Thymus (tissue), 11 donors: Measurements from ENCODE around the gene ADAMTS20. TPM values are rescaled to one million over a fixed set of nuclear protein-coding genes. Genes with fewer than 3 reads are reported as not detected.
"Not testable (repeated sequence)": the region's sequence is repeated elsewhere in the genome, so short reads cannot be mapped to it uniquely, and the experiment has no call there.

Experiments used
- DNase-seq, 9 donors: peaks; one replicate each; pipeline ENCODE4 v3.0.0-alpha.2; 2013; ENCODE audit warnings: low spot score in 9 of 9, low read depth in 6 of 9, missing footprints in 1 of 9
- H3K27ac ChIP-seq, 2 donors: one replicate each; pipeline ENCODE4 v1.5.1; 2013; ENCODE audit warnings: control low read depth in 1 of 2, low read depth in 1 of 2, low read length in 1 of 2, mild to moderate bottlenecking in 1 of 2, moderate library complexity in 1 of 2
- H3K27me3 ChIP-seq, 2 donors: one replicate each; pipeline ENCODE4 v1.5.1; 2013; ENCODE audit warnings: low read length in 1 of 2; ENCODE audit not compliant: control insufficient read depth in 2 of 2, insufficient read depth in 1 of 2
- H3K36me3 ChIP-seq, 2 donors: one replicate each; pipeline ENCODE4 v1.5.1; 2013; ENCODE audit warnings: low read length in 1 of 2, mild to moderate bottlenecking in 1 of 2, moderate library complexity in 1 of 2; ENCODE audit not compliant: control insufficient read depth in 2 of 2, insufficient read depth in 2 of 2
- H3K4me1 ChIP-seq, 2 donors: one replicate each; pipeline ENCODE4 v1.5.1; 2013; ENCODE audit warnings: low read length in 2 of 2; ENCODE audit not compliant: control insufficient read depth in 2 of 2, insufficient read depth in 2 of 2
- H3K4me3 ChIP-seq, 2 donors: one replicate each; pipeline ENCODE4 v1.5.1; 2013; ENCODE audit warnings: low read length in 2 of 2, control low read depth in 1 of 2, mild to moderate bottlenecking in 1 of 2
- H3K9me3 ChIP-seq, 2 donors: one replicate each; pipeline ENCODE4 v1.5.1; 2013; ENCODE audit warnings: low read length in 1 of 2, mild to moderate bottlenecking in 1 of 2; ENCODE audit not compliant: control insufficient read depth in 2 of 2, insufficient read depth in 1 of 2
- WGBS: extraction: QIAGEN DNeasy Blood & Tissue Kit; methylation state at CpG from one replicate; pipeline ENCODE4 v1.1.7; 2013; 5-methylcytosine and 5-hydroxymethylcytosine counted together
- polyA plus RNA-seq: library from polyadenylated mRNA; stranded (reverse); fragments of 200-250 nt; gene quantifications from one replicate; pipeline ENCODE4 v1.2.3, GENCODE V29; 2013
- total RNA-seq: library from RNA; stranded (reverse); fragments of 120-200 nt; gene quantifications from one replicate; pipeline ENCODE4 v1.2.4, GENCODE V29; 2013
- donor health status: healthy.

Gene ADAMTS20
- total and polyA plus RNA-seq, 2 donors, result under 0.01 to 0.09 TPM

- Histone ChIP-seq H3K27ac (no peak overlapping the region), H3K27me3 (no peaks in the 10 kb centered on the region), H3K4me3 (no peak overlapping the region), H3K4me1 (no peaks in the 10 kb centered on the region), H3K36me3 (no peaks in the 10 kb centered on the region), H3K9me3 (no peaks in the 10 kb centered on the region)
- WGBS, result 96% methylated on average over 1 of the region's 1 CpG
- no peak for DNase-seq
These were observed 194.9 kb downstream of the ADAMTS20 start for GRCh38 chr12:43357141-43357540.

DNA sequence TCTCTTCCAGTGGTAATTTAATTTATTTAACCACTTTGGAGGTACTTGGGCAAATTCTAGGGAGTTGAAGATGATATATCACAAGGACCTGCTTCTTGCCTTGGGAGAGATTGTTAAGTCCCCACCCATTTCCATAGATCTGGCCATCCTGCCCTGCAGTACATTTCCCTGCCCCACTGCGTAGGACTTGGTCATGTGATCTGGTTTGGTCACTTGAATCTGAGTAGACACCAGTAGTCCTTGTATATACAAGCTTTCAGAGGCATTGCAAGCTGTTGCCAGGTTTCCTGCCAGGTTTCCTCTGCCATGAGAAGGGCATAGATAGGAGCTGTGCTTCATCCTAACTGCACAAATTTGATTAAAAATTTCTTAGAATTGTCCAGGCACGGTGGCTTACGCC lies 200.0 kb downstream of the ADAMTS20 start:
- Histone ChIP-seq H3K4me3 (no peak overlapping the region), H3K27me3 (no peaks in the 10 kb centered on the region), H3K9me3 (no peaks in the 10 kb centered on the region), H3K4me1 (no peaks in the 10 kb centered on the region), H3K36me3 (no peaks in the 10 kb centered on the region), H3K27ac (no peak overlapping the region)
- no peak for DNase-seq
- 69% methylated on average over 3 of the region's 3 CpGs for WGBS

GRCh38 chr12:43349863-43350262 lies 202.1 kb downstream of the ADAMTS20 start:
- no peak for DNase-seq

DNA sequence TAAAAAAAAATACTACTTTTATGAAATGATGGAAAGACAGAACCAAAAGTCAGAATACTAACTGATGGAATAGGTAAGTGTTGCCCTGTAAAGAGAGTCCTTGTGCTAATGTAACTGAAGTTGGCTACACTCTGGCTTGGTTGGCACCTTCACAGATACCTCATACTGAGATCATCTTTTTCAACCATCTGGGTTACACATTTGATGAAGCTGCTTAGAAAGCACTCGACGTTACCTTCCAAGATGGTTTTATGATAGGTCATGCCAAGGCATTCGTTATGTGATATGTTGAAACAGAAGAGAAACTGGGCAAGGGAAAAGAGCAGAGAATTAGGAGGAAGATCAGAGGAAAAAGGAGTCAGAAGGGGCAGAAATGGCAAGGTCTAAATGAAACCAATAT lies 203.8 kb downstream of the ADAMTS20 start:
- no peaks in the 10 kb centered on the region for H3K36me3 ChIP-seq
- H3K4me1 ChIP-seq, result no peaks in the 10 kb centered on the region
- WGBS, result 91% methylated on average over 3 of the region's 3 CpGs
- no peak overlapping the region for H3K27ac ChIP-seq
- no peak for DNase-seq
- H3K27me3 ChIP-seq, result no peaks in the 10 kb centered on the region
- H3K4me3 ChIP-seq, result no peak overlapping the region
- H3K9me3 ChIP-seq, result peaks cover 0 to 7% of the 10 kb centered on the region in 2 donors

More at GRCh38 chr12:43349863-43350262, 202.1 kb downstream of the ADAMTS20 start:
- no peaks in the 10 kb centered on the region for H3K27me3 ChIP-seq
- peaks cover 0 to 3% of the 10 kb centered on the region in 2 donors for H3K9me3 ChIP-seq
- H3K4me3 ChIP-seq, result no peak overlapping the region
- H3K36me3 ChIP-seq, result no peaks in the 10 kb centered on the region
- H3K4me1 ChIP-seq, result no peaks in the 10 kb centered on the region
- 87% methylated on average over 2 of the region's 2 CpGs for WGBS
- H3K27ac ChIP-seq, result no peak overlapping the region

DNA sequence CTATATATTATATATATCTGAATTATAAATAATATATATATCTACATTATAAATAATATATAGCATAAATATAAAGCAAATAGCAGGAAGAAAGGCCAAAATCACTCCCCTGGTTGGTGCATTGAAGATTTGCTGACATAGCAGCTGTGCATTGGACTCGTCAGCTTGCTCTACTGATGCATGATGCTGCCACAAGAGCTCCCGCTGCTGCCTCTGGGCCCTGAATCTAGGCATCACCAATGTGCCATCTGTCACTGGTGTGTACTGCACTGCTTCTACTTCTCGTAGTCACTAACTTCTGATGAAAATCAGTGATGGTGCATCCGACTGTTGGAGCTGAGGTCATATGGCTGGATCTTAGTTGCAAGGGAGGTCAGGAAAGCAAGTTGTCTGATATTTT lies 205.0 kb downstream of the ADAMTS20 start:
- Histone ChIP-seq H3K4me1 (no peaks in the 10 kb centered on the region), H3K27me3 (no peaks in the 10 kb centered on the region), H3K9me3 (peaks cover 0 to 7% of the 10 kb centered on the region in 2 donors), H3K27ac (no peak overlapping the region), H3K4me3 (no peak overlapping the region), H3K36me3 (no peaks in the 10 kb centered on the region)
- DNase-seq, result no peak
- WGBS, result 95% methylated on average over 4 of the region's 4 CpGs

GRCh38 chr12:43345023-43345422 lies 207.0 kb downstream of the ADAMTS20 start:
- WGBS, result 38% methylated on average over 1 of the region's 1 CpG
- Histone ChIP-seq H3K4me1 (no peaks in the 10 kb centered on the region), H3K27me3 (no peaks in the 10 kb centered on the region), H3K9me3 (peaks cover 0 to 7% of the 10 kb centered on the region in 2 donors), H3K36me3 (no peaks in the 10 kb centered on the region), H3K27ac (no peak overlapping the region), H3K4me3 (no peak overlapping the region)
- DNase-seq, result no peak

DNA sequence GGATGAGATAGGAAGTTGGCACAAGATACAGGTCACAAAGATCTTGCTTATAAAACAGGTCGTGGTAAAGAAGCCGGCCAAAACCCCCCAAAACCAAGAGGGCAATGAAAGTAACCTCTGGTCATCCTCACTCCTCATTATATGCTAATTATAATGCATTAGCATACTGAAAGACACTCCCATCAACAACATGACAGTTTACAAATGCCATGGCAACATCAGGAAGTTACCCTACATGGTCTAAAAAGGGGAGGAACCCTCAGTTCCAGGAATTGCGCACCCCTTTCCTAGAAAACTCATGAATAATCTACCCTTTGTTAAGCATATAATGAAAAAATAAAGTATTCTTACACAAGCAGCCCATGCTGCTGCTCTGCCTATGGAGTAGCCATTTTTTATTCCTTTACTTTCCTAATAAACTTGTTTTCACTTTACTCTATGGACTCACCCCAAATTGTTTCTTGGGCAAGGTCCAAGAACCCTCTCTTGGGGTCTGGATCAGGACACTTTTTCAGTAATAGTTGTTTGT lies 210.2 kb downstream of the ADAMTS20 start:
- not testable (repeated sequence) for H3K36me3 ChIP-seq, H3K4me3 ChIP-seq, H3K27me3 ChIP-seq, H3K9me3 ChIP-seq, H3K4me1 ChIP-seq, H3K27ac ChIP-seq, DNase-seq
- WGBS, result 92% methylated on average over 3 of the region's 3 CpGs

GRCh38 chr12:43338848-43339526 lies 213.0 kb downstream of the ADAMTS20 start:
- Histone ChIP-seq H3K36me3 (no peaks in the 10 kb centered on the region), H3K9me3 (no peaks in the 10 kb centered on the region), H3K27ac (no peak overlapping the region), H3K4me3 (no peak overlapping the region), H3K4me1 (no peaks in the 10 kb centered on the region), H3K27me3 (no peaks in the 10 kb centered on the region)
- DNase-seq, result peak in 2 of 9 donors; percentile 4 to 22

GRCh38 chr12:43337571-43338444 lies 214.2 kb downstream of the ADAMTS20 start:
- no peaks in the 10 kb centered on the region for H3K36me3 ChIP-seq
- no peak for DNase-seq
- H3K27me3 ChIP-seq, result no peaks in the 10 kb centered on the region
- 66% methylated on average over 4 of the region's 4 CpGs for WGBS
- no peak overlapping the region for H3K27ac ChIP-seq
- H3K4me3 ChIP-seq, result no peak overlapping the region
- H3K4me1 ChIP-seq, result no peaks in the 10 kb centered on the region
- H3K9me3 ChIP-seq, result no peaks in the 10 kb centered on the region
